Measurements from ENCODE around the gene CDK11B.
"Not testable (repeated sequence)": the region's sequence is repeated elsewhere in the genome, so short reads cannot be mapped to it uniquely, and the experiment has no call there.

The CDK11B gene

DNA sequence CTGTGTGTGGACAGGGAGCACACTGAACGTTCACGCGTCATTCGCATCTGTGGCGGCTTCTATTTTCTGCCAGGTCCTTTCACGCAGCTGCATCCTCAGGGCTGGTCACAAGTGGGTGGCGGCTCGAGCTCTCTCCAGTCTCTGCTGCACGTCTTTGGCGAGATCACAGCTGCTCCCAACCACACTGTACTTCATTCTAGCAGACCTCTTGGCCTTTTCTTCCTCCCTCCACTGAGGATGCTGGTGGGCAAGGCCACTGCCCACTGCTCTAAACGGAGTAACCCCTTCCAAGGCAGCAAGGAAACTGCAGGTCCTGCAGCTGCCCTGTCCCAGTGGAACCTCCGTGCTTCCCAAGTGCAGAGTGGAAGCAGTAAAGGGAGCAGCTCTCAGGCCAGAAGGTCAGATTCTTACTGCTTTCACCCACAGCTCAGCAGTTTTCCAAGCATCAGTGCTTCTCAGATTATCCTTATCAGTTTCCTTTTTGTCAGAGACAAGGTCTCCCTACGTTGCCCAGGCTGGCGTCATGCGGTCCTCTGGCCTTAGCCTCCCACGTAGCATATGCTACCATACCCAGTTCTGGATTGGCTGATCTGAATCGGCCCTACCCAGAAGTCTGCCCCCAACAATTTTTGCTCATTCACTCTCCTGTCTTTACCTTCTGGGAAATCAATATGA is 11.1 kb downstream of the CDK11B start:
- H2AFZ ChIP-seq (ENCODE audit: low read depth, low read length); H3K4me1 ChIP-seq (ENCODE audit: low read length); H3K36me3 ChIP-seq (replicated peaks; ENCODE audit: low read depth, low read length): not testable (repeated sequence)

DNA sequence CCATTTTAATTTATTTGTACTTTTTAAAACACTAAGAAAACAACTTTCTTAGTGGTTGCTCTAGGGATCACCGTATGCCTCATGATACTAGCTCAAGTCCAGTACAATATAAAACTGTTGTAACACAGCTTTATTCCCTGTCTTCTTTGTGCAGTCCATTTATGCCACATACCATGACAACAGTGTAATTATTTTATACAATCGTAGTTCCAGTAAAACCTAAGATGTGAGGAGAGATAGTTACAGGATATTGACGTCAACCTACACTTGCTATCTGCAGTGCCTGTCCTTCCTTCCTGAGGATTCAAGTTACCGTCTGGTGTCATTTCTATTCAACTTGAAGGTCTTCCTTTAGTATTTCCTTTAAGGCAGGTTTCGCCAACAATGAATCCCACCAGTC is 12.5 kb downstream of the CDK11B start:
- H3K27ac ChIP-seq (ENCODE audit: low read length); H3K9me3 ChIP-seq (ENCODE audit: insufficient read depth, low read length); H2AFZ ChIP-seq (ENCODE audit: low read depth, low read length); H4K20me1 ChIP-seq (ENCODE audit: insufficient read depth, low read length); H3K79me2 ChIP-seq (ENCODE audit: low read length); H3K4me2 ChIP-seq (ENCODE audit: low read length); H3K4me1 ChIP-seq (ENCODE audit: low read length); H3K9ac ChIP-seq (ENCODE audit: low read length); H3K36me3 ChIP-seq (replicated peaks; ENCODE audit: low read depth, low read length); H3K27me3 ChIP-seq (ENCODE audit: low read depth, low read length); H3K4me3 ChIP-seq (ENCODE audit: low read length): not testable (repeated sequence)

More for the DNA sequence above, 11.1 kb downstream of the CDK11B start:
- not testable (repeated sequence) for H3K9me3 ChIP-seq (ENCODE audit: insufficient read depth, low read length); H4K20me1 ChIP-seq (ENCODE audit: insufficient read depth, low read length); H3K4me3 ChIP-seq (ENCODE audit: low read length); H3K79me2 ChIP-seq (ENCODE audit: low read length); H3K9ac ChIP-seq (ENCODE audit: low read length); H3K4me2 ChIP-seq (ENCODE audit: low read length); H3K27me3 ChIP-seq (ENCODE audit: low read depth, low read length); H3K27ac ChIP-seq (ENCODE audit: low read length)

DNA sequence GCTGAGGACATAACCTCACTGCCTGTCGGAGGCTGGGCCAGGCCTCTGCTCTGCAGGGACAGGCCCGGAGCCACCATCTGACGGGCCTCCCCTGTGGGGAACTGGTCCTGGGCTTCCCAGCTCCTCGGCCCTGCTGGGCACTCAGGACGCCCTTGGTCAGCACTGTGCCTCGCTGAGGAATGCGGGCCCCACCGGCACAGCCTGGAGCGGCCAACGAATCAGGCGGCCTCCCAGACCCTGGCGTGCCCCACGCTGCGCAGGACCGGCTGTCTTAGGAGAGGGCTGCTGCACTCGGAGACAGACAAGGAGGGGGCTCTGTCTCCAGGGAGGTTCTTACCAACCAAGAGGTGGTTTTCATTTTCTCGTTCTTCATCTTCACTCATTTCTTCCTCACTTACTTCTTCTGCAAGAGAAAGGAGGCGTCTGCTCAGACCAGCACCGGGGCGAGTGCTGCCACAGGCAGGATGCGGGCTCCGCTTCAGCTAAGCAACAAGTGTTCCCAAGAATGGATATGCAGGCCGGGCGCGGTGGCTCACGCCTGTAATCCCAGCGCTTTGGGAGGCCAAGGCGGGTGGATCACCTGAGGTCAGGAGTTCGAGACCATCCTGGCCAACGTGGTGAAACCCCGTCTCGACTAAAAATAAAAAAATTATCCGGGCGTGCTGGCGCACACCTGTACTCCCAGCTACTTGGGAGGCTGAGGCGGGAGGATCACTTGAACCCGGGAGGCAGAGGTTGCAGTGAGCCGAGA is 17.9 kb downstream of the CDK11B start:
- H3K27me3 ChIP-seq (ENCODE audit: low read depth, low read length); H2AFZ ChIP-seq (ENCODE audit: low read depth, low read length); H3K36me3 ChIP-seq (replicated peaks; ENCODE audit: low read depth, low read length); H3K27ac ChIP-seq (ENCODE audit: low read length); H3K9me3 ChIP-seq (ENCODE audit: insufficient read depth, low read length); H3K4me2 ChIP-seq (ENCODE audit: low read length); H3K4me1 ChIP-seq (ENCODE audit: low read length); H3K9ac ChIP-seq (ENCODE audit: low read length); H3K79me2 ChIP-seq (ENCODE audit: low read length); H4K20me1 ChIP-seq (ENCODE audit: insufficient read depth, low read length); H3K4me3 ChIP-seq (ENCODE audit: low read length): not testable (repeated sequence)

- not testable (repeated sequence) for H3K79me2 ChIP-seq (ENCODE audit: low read length); H2AFZ ChIP-seq (ENCODE audit: low read depth, low read length); H3K9me3 ChIP-seq (ENCODE audit: insufficient read depth, low read length); H3K27me3 ChIP-seq (ENCODE audit: low read depth, low read length); H4K20me1 ChIP-seq (ENCODE audit: insufficient read depth, low read length); H3K27ac ChIP-seq (ENCODE audit: low read length); H3K9ac ChIP-seq (ENCODE audit: low read length); H3K4me2 ChIP-seq (ENCODE audit: low read length); H3K4me1 ChIP-seq (ENCODE audit: low read length); H3K36me3 ChIP-seq (replicated peaks; ENCODE audit: low read depth, low read length); H3K4me3 ChIP-seq (ENCODE audit: low read length)
These were observed 18.7 kb downstream of the CDK11B start for GRCh38 chr1:1640081-1640480.

DNA sequence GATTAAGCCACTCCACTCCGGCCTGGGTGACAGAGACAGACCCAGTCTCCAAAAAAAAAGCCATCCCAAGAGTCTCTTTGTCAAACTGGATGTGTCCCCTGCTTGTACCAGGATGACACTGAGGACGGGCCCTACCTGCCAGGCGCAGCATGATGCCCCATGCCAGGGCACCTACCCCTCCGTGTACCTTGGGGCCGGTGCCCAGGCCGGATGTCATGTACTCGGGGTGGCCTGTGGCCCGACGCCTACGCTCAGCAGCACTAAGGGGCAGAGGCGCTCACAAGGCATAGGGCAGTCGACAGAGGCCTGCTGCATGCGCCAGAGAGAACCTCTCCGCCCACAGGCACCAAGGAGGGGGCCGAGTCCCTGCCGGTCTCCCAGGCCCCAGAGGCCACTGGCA is 19.4 kb downstream of the CDK11B start:
- not testable (repeated sequence) for H3K27me3 ChIP-seq (ENCODE audit: low read depth, low read length); H3K36me3 ChIP-seq (replicated peaks; ENCODE audit: low read depth, low read length); H3K27ac ChIP-seq (ENCODE audit: low read length); H3K4me1 ChIP-seq (ENCODE audit: low read length); H3K79me2 ChIP-seq (ENCODE audit: low read length); H3K9ac ChIP-seq (ENCODE audit: low read length); H4K20me1 ChIP-seq (ENCODE audit: insufficient read depth, low read length); H3K4me3 ChIP-seq (ENCODE audit: low read length); H3K4me2 ChIP-seq (ENCODE audit: low read length); H2AFZ ChIP-seq (ENCODE audit: low read depth, low read length); H3K9me3 ChIP-seq (ENCODE audit: insufficient read depth, low read length)

DNA sequence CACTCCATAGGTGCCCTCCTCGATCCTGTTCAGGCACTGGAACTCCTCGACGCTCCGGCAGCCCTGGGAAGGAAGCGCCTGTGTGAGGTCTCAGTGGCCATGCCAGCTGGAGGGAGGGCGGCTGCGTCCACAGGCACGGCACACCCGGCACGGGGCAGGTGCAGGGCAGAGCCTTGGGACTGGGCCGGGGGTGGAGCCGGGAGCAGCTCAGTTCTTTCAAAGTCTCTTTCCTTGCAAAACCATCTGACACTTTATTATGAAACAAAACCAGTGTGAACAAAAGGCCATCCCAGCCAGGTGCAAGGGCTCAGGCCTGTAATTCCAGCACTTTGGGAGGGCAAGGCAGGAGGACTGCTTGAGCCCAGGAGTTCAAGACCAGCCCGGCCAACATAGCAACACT is 20.3 kb downstream of the CDK11B start:
- not testable (repeated sequence) for H3K9ac ChIP-seq (ENCODE audit: low read length); H3K27ac ChIP-seq (ENCODE audit: low read length); H3K4me3 ChIP-seq (ENCODE audit: low read length); H3K4me2 ChIP-seq (ENCODE audit: low read length); H2AFZ ChIP-seq (ENCODE audit: low read depth, low read length); H4K20me1 ChIP-seq (ENCODE audit: insufficient read depth, low read length); H3K4me1 ChIP-seq (ENCODE audit: low read length); H3K79me2 ChIP-seq (ENCODE audit: low read length); H3K9me3 ChIP-seq (ENCODE audit: insufficient read depth, low read length); H3K27me3 ChIP-seq (ENCODE audit: low read depth, low read length); H3K36me3 ChIP-seq (replicated peaks; ENCODE audit: low read depth, low read length)

GRCh38 chr1:1637479-1637875 is 21.3 kb downstream of the CDK11B start:
- not testable (repeated sequence) for H3K36me3 ChIP-seq (replicated peaks; ENCODE audit: low read depth, low read length); H3K79me2 ChIP-seq (ENCODE audit: low read length); H3K9me3 ChIP-seq (ENCODE audit: insufficient read depth, low read length); H3K4me1 ChIP-seq (ENCODE audit: low read length); H2AFZ ChIP-seq (ENCODE audit: low read depth, low read length); H3K27me3 ChIP-seq (ENCODE audit: low read depth, low read length); H4K20me1 ChIP-seq (ENCODE audit: insufficient read depth, low read length); H3K4me3 ChIP-seq (ENCODE audit: low read length); H3K27ac ChIP-seq (ENCODE audit: low read length); H3K4me2 ChIP-seq (ENCODE audit: low read length); H3K9ac ChIP-seq (ENCODE audit: low read length)

DNA sequence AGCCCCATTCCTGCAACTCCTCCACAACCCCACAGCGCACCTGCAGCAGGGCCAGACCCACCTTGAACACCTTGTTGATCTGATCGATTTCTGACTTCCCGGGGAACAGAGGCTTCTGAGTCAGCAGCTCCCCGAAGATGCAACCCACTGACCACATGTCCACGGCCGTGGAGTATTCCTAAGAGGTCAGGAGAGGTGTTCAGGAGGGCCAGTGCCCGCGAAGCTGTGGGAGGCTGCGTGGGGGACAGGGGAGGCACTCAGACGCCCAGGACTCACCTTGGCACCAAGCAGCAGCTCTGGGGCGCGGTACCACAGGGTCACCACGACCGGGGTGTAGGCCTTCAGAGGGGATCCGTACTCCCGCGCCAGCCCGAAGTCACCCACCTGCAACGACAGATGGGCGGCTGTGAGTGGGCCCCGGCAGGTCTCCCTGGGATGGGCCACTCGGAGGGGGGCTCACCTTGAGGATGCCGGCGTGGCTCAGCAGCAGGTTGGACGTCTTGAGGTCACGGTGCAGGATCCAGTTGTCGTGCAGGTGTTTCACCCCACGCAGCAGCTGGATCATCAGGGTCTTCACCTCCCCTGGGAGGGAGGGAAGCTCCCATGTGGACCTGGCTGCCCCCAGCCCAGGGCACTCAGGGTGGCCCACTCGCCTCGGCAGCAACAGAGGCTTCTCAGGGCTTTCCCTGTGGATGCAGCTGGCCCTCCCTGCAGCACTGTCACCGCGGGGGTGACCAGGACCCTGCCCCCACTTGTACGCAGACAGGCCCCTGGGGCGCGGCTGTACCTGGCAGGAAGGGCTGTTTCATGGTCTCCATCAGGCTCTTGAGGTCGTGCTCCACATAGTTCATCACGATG is 22.0 kb downstream of the CDK11B start:
- not testable (repeated sequence) for H3K27ac ChIP-seq (ENCODE audit: low read length); H3K4me1 ChIP-seq (ENCODE audit: low read length); H3K4me2 ChIP-seq (ENCODE audit: low read length); H3K36me3 ChIP-seq (replicated peaks; ENCODE audit: low read depth, low read length); H3K4me3 ChIP-seq (ENCODE audit: low read length); H4K20me1 ChIP-seq (ENCODE audit: insufficient read depth, low read length); H2AFZ ChIP-seq (ENCODE audit: low read depth, low read length); H3K27me3 ChIP-seq (ENCODE audit: low read depth, low read length); H3K9me3 ChIP-seq (ENCODE audit: insufficient read depth, low read length); H3K9ac ChIP-seq (ENCODE audit: low read length); H3K79me2 ChIP-seq (ENCODE audit: low read length)

DNA sequence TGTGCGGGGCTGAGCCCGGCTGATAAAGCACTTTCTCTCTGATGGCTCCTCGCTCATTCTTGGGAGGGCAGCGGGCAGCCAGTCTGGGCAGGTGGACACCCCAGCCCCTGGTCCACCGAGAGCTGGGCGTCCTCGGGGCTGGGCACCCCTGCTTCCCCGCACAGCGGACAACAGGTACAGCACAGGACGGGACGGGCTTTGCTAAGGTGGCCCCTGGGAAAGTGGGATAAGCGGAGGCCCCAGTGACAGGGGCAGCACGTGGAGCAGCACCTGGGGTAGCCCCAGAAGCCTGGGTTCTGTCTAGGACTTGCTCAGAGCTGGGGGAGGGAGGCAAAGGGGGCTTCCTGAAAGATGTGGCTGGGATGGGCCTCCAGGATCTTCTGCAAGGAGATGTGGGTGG is 24.2 kb downstream of the CDK11B start:
- not testable (repeated sequence) for H3K27me3 ChIP-seq (ENCODE audit: low read depth, low read length); H2AFZ ChIP-seq (ENCODE audit: low read depth, low read length); H3K9me3 ChIP-seq (ENCODE audit: insufficient read depth, low read length); H3K9ac ChIP-seq (ENCODE audit: low read length); H3K27ac ChIP-seq (ENCODE audit: low read length); H3K36me3 ChIP-seq (replicated peaks; ENCODE audit: low read depth, low read length); H3K79me2 ChIP-seq (ENCODE audit: low read length); H3K4me1 ChIP-seq (ENCODE audit: low read length); H4K20me1 ChIP-seq (ENCODE audit: insufficient read depth, low read length); H3K4me2 ChIP-seq (ENCODE audit: low read length); H3K4me3 ChIP-seq (ENCODE audit: low read length)
